HepG2 (cell line): ENCODE results near the gene ATP13A3. TPM values are rescaled to one million over a fixed set of nuclear protein-coding genes. Genes with fewer than 3 reads are reported as not detected.

Experiments used
- CBFB ChIP-seq: sonication (generic); formaldehyde crosslinking; IDR thresholded peaks from 2 replicates; pipeline ENCODE4 v1.4.0; 2020; ENCODE audit warnings: missing genetic modification reagents
- GFI1 ChIP-seq: sonication (generic); formaldehyde crosslinking; IDR thresholded peaks from 2 replicates; pipeline ENCODE4 v1.5.0; 2020; ENCODE audit warnings: missing genetic modification reagents, mild to moderate bottlenecking, borderline replicate concordance
- HDAC2 ChIP-seq: sonication (generic); formaldehyde crosslinking; IDR thresholded peaks from 2 replicates; pipeline ENCODE4 v1.4.0; 2020; ENCODE audit warnings: missing genetic modification reagents
- KLF13 ChIP-seq: sonication (generic); formaldehyde crosslinking; IDR thresholded peaks from 2 replicates; pipeline ENCODE4 v1.4.0; 2020; ENCODE audit warnings: mild to moderate bottlenecking, missing genetic modification reagents
- LCORL ChIP-seq, 2 experiments: fragments of 450-650 bp in 1 of 2; sonication (generic) in 1 of 2; formaldehyde crosslinking in 1 of 2; IDR thresholded peaks; 2 replicates each; pipeline versions ENCODE4 v1.5.0 to v1.6.1; 2017 to 2020; ENCODE audit warnings: antibody characterized with exemption in 1 of 2, missing genetic modification reagents in 1 of 2
- PHF5A ChIP-seq: IDR thresholded peaks from one replicate; pipeline ENCODE4 v1.6.1; 2018; ENCODE audit warnings: low read depth, missing genetic modification reagents; ENCODE audit not compliant: unreplicated experiment
- SETDB1 ChIP-seq: sonication (generic); formaldehyde crosslinking; IDR thresholded peaks from 2 replicates; pipeline ENCODE4 v1.5.1; 2020; ENCODE audit warnings: missing genetic modification reagents, mild to moderate bottlenecking, borderline replicate concordance
- TBL1XR1 ChIP-seq: fragments of 150-350 bp; IDR thresholded peaks from 2 replicates; pipeline ENCODE4 v1.6.1; 2014; ENCODE audit warnings: borderline replicate concordance, low read length; ENCODE audit not compliant: partially characterized antibody
- ZBTB20 ChIP-seq: sonication (generic); formaldehyde crosslinking; IDR thresholded peaks from 2 replicates; pipeline ENCODE4 v1.8.1; 2023; ENCODE audit warnings: missing genetic modification reagents, low read depth, mild to moderate bottlenecking, borderline replicate concordance
- ZNF564 ChIP-seq: sonication (generic); formaldehyde crosslinking; IDR thresholded peaks from 2 replicates; pipeline ENCODE4 v1.8.1; 2023; ENCODE audit warnings: mild to moderate bottlenecking, missing genetic modification reagents
- ZNF569 ChIP-seq: sonication (generic); formaldehyde crosslinking; IDR thresholded peaks from 2 replicates; pipeline ENCODE4 v1.5.0; 2020; ENCODE audit warnings: mild to moderate bottlenecking, missing genetic modification reagents, moderate library complexity, borderline replicate concordance
- ZNF709 ChIP-seq: sonication (generic); formaldehyde crosslinking; IDR thresholded peaks from 2 replicates; pipeline ENCODE4 v1.5.0; 2020; ENCODE audit warnings: mild to moderate bottlenecking, missing genetic modification reagents
- ZNF776 ChIP-seq: sonication (generic); formaldehyde crosslinking; IDR thresholded peaks from 2 replicates; pipeline ENCODE4 v1.4.0; 2020; ENCODE audit warnings: mild to moderate bottlenecking, missing genetic modification reagents
- polyA plus RNA-seq, 8 experiments: library from polyadenylated mRNA; depleted of rRNA in 3 of 8; stranded (reverse) in 7 of 8; unstranded in 1 of 8; fragments of >200 nt; fragmentation: Illumina TruSeq in 4 of 8; extraction: Trizol in 4 of 8; gene quantifications; 2 replicates each; pipeline versions ENCODE4 v1.2.1 to v1.2.3, GENCODE V29; 2011 to 2016; ENCODE audit warnings: low read depth in 4 of 8, missing spikeins in 1 of 8, mixed read lengths in 1 of 8; ENCODE audit not compliant: insufficient read depth in 1 of 8
- total RNA-seq, 5 experiments: library from RNA; depleted of rRNA; stranded (reverse); fragments of >200 nt; fragmentation: Illumina TruSeq; extraction: Trizol; gene quantifications; 2 replicates each; pipeline ENCODE4 v1.2.3, GENCODE V29; 2016; ENCODE audit warnings: low read depth in 1 of 5
- TF ChIP-seq, protein P1 (sequence below): sonication (generic); formaldehyde crosslinking; IDR thresholded peaks from 2 replicates; pipeline ENCODE4 v1.4.0; 2020; ENCODE audit warnings: mild to moderate bottlenecking, missing genetic modification reagents
- TF ChIP-seq, protein P2 (sequence below): sonication (generic); formaldehyde crosslinking; IDR thresholded peaks from 2 replicates; pipeline ENCODE4; 2020; ENCODE audit warnings: missing genetic modification reagents, mild to moderate bottlenecking, borderline replicate concordance
- TF ChIP-seq, protein P3 (sequence below): sonication (generic); formaldehyde crosslinking; IDR thresholded peaks from 2 replicates; pipeline ENCODE4 v1.5.1; 2020; ENCODE audit warnings: missing genetic modification reagents, mild to moderate bottlenecking, borderline replicate concordance
- TF ChIP-seq, protein P4 (sequence below): sonication (generic); formaldehyde crosslinking; IDR thresholded peaks from 2 replicates; pipeline ENCODE4 v1.5.1; 2020; ENCODE audit warnings: mild to moderate bottlenecking, missing genetic modification reagents, moderate library complexity
- TF ChIP-seq, protein P5 (sequence below): sonication (generic); formaldehyde crosslinking; IDR thresholded peaks from 2 replicates; pipeline ENCODE4 v1.8.0; 2022; ENCODE audit warnings: mild to moderate bottlenecking, missing genetic modification reagents

The ATP13A3 gene
- total and polyA plus RNA-seq, 2 of the 13 experiments (the other 11 are each of a cell fraction or from before 2014, with no cell fraction given) = 44.9 to 80.8 TPM

DNA sequence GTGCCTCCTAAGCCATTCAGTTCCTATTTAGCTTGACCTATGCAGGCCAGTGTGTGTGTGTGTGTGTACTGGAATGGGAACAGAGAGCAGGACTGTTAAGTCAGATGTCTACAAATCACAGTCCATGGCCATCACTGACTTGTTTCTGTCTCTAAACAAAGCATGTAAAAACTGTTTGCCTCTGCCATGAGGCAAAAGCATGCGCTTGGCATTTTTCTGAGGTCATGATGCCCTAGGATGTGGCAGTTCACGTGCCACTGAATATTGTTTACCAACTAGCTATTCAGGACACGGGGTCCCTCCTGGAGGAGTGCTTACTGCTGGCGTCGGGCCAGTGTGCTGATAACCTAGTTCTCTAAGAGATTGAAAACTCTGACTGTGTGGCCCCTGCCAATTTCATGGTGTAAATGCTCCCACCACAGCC, 8.2 kb upstream of the ATP13A3 start (continued):
- TF ChIP-seq, protein P1, sequence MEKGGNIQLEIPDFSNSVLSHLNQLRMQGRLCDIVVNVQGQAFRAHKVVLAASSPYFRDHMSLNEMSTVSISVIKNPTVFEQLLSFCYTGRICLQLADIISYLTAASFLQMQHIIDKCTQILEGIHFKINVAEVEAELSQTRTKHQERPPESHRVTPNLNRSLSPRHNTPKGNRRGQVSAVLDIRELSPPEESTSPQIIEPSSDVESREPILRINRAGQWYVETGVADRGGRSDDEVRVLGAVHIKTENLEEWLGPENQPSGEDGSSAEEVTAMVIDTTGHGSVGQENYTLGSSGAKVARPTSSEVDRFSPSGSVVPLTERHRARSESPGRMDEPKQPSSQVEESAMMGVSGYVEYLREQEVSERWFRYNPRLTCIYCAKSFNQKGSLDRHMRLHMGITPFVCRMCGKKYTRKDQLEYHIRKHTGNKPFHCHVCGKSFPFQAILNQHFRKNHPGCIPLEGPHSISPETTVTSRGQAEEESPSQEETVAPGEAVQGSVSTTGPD (CRISPR knock-in tag) = no peak
- TF ChIP-seq, protein P2, sequence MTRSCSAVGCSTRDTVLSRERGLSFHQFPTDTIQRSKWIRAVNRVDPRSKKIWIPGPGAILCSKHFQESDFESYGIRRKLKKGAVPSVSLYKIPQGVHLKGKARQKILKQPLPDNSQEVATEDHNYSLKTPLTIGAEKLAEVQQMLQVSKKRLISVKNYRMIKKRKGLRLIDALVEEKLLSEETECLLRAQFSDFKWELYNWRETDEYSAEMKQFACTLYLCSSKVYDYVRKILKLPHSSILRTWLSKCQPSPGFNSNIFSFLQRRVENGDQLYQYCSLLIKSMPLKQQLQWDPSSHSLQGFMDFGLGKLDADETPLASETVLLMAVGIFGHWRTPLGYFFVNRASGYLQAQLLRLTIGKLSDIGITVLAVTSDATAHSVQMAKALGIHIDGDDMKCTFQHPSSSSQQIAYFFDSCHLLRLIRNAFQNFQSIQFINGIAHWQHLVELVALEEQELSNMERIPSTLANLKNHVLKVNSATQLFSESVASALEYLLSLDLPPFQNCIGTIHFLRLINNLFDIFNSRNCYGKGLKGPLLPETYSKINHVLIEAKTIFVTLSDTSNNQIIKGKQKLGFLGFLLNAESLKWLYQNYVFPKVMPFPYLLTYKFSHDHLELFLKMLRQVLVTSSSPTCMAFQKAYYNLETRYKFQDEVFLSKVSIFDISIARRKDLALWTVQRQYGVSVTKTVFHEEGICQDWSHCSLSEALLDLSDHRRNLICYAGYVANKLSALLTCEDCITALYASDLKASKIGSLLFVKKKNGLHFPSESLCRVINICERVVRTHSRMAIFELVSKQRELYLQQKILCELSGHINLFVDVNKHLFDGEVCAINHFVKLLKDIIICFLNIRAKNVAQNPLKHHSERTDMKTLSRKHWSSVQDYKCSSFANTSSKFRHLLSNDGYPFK (CRISPR knock-in tag) = no peak
- no peak for TF ChIP-seq SETDB1 (CRISPR knock-in tag)
- TF ChIP-seq LCORL (IDR thresholded peaks at IDR 0.05) = peak; percentile 15; the same call in 1 of the 2 replicates
- TF ChIP-seq LCORL (CRISPR knock-in tag; IDR thresholded peaks at IDR 0.05) = peak; percentile 83
- no peak for TF ChIP-seq ZNF709 (CRISPR knock-in tag)
- TF ChIP-seq, protein P3, sequence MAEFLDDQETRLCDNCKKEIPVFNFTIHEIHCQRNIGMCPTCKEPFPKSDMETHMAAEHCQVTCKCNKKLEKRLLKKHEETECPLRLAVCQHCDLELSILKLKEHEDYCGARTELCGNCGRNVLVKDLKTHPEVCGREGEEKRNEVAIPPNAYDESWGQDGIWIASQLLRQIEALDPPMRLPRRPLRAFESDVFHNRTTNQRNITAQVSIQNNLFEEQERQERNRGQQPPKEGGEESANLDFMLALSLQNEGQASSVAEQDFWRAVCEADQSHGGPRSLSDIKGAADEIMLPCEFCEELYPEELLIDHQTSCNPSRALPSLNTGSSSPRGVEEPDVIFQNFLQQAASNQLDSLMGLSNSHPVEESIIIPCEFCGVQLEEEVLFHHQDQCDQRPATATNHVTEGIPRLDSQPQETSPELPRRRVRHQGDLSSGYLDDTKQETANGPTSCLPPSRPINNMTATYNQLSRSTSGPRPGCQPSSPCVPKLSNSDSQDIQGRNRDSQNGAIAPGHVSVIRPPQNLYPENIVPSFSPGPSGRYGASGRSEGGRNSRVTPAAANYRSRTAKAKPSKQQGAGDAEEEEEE (CRISPR knock-in tag) = no peak
- peak; percentile 92 for TF ChIP-seq HDAC2 (CRISPR knock-in tag)
- peak; percentile 97 for TF ChIP-seq GFI1 (CRISPR knock-in tag)
- TF ChIP-seq TBL1XR1 = peak; percentile 76
- no peak for TF ChIP-seq ZNF564 (CRISPR knock-in tag)
- TF ChIP-seq CBFB (CRISPR knock-in tag) = no peak
- TF ChIP-seq, protein P4, sequence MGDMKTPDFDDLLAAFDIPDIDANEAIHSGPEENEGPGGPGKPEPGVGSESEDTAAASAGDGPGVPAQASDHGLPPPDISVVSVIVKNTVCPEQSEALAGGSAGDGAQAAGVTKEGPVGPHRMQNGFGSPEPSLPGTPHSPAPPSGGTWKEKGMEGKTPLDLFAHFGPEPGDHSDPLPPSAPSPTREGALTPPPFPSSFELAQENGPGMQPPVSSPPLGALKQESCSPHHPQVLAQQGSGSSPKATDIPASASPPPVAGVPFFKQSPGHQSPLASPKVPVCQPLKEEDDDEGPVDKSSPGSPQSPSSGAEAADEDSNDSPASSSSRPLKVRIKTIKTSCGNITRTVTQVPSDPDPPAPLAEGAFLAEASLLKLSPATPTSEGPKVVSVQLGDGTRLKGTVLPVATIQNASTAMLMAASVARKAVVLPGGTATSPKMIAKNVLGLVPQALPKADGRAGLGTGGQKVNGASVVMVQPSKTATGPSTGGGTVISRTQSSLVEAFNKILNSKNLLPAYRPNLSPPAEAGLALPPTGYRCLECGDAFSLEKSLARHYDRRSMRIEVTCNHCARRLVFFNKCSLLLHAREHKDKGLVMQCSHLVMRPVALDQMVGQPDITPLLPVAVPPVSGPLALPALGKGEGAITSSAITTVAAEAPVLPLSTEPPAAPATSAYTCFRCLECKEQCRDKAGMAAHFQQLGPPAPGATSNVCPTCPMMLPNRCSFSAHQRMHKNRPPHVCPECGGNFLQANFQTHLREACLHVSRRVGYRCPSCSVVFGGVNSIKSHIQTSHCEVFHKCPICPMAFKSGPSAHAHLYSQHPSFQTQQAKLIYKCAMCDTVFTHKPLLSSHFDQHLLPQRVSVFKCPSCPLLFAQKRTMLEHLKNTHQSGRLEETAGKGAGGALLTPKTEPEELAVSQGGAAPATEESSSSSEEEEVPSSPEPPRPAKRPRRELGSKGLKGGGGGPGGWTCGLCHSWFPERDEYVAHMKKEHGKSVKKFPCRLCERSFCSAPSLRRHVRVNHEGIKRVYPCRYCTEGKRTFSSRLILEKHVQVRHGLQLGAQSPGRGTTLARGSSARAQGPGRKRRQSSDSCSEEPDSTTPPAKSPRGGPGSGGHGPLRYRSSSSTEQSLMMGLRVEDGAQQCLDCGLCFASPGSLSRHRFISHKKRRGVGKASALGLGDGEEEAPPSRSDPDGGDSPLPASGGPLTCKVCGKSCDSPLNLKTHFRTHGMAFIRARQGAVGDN (CRISPR knock-in tag) = peak; percentile 11; the same call in 1 of the 2 replicates
- peak; percentile 66; the same call in 1 of the 2 replicates for TF ChIP-seq ZBTB20
- no peak for TF ChIP-seq KLF13 (CRISPR knock-in tag)
- no peak for TF ChIP-seq ZNF776
- no peak for TF ChIP-seq ZNF569
- TF ChIP-seq PHF5A (CRISPR knock-in tag) = peak; percentile 98
- TF ChIP-seq, protein P5, sequence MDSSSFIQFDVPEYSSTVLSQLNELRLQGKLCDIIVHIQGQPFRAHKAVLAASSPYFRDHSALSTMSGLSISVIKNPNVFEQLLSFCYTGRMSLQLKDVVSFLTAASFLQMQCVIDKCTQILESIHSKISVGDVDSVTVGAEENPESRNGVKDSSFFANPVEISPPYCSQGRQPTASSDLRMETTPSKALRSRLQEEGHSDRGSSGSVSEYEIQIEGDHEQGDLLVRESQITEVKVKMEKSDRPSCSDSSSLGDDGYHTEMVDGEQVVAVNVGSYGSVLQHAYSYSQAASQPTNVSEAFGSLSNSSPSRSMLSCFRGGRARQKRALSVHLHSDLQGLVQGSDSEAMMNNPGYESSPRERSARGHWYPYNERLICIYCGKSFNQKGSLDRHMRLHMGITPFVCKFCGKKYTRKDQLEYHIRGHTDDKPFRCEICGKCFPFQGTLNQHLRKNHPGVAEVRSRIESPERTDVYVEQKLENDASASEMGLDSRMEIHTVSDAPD (CRISPR knock-in tag) = no peak
